GM12873 (cell line): Measurements from ENCODE around the gene SERPINA12.

ENCODE experiments used
- CTCF ChIP-seq: IDR thresholded peaks from 2 replicates; pipeline ENCODE4 v1.5.1; 2012; ENCODE audit warnings: low read depth, mild to moderate bottlenecking, moderate library complexity, low read length, control low read depth; ENCODE audit not compliant: insufficient read depth; ENCODE audit errors: missing control alignments

SERPINA12 gene

GRCh38 chr14:94505206-94505605 lies 4.1 kb downstream of the SERPINA12 start:
- TF ChIP-seq CTCF, result no peak

- TF ChIP-seq CTCF, result no peak
Observed at GRCh38 chr14:94501588-94502516, 7.4 kb downstream of the SERPINA12 start.

GRCh38 chr14:94500264-94500663 lies 9.0 kb downstream of the SERPINA12 start:
- no peak for TF ChIP-seq CTCF

- TF ChIP-seq CTCF, result no peak
Observed at GRCh38 chr14:94499673-94500072, 9.6 kb downstream of the SERPINA12 start.

GRCh38 chr14:94498215-94498614 lies 11.1 kb downstream of the SERPINA12 start:
- TF ChIP-seq CTCF, result no peak

- TF ChIP-seq CTCF, result no peak
Observed at GRCh38 chr14:94494085-94494484, 15.2 kb downstream of the SERPINA12 start.

- no peak for TF ChIP-seq CTCF
Observed at GRCh38 chr14:94491511-94491910, 17.8 kb downstream of the SERPINA12 start.
